GM21515 (cell line): ENCODE results near the gene CCN2.

Source experiments
- ATAC-seq: cut with Tn5 transposase; IDR thresholded peaks from one replicate; pipeline ENCODE4 v1.9.1; 2021; ENCODE audit not compliant: unreplicated experiment

CCN2 gene, protein sequence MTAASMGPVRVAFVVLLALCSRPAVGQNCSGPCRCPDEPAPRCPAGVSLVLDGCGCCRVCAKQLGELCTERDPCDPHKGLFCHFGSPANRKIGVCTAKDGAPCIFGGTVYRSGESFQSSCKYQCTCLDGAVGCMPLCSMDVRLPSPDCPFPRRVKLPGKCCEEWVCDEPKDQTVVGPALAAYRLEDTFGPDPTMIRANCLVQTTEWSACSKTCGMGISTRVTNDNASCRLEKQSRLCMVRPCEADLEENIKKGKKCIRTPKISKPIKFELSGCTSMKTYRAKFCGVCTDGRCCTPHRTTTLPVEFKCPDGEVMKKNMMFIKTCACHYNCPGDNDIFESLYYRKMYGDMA

DNA sequence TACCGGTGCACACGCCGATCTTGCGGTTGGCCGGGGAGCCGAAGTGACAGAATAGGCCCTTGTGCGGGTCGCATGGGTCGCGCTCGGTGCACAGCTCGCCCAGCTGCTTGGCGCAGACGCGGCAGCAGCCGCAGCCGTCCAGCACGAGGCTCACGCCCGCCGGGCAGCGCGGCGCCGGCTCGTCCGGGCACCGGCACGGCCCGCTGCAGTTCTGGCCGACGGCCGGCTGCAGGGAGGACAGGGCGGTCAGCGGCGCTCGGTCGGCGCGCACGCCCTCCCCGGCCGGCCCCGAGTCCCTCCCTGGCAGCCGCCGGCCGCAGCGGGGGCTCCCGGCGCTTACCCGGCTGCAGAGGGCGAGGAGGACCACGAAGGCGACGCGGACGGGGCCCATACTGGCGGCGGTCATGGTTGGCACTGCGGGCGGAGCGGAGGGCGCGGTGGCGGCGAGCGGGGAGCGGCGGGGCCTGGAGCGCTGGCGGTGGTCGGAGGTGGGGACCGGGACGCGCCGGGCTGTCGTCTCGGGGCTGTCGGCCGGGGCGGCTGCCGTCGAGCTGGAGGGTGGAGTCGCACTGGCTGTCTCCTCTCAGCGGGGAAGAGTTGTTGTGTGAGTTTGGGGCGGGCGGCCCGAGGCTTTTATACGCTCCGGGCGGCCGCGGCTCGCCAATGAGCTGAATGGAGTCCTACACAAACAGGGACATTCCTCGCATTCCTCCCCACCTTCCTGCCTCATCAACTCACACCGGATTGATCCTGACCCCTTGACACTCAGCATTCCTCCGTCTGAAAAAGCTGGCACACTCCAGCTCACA, at the start of gene CCN2:
TSS of gene CCN2 (minus strand) at position 606 of the 809 bp plus-strand sequence. CDS start at position 406, 200 bp downstream.
- no peak for ATAC-seq

DNA sequence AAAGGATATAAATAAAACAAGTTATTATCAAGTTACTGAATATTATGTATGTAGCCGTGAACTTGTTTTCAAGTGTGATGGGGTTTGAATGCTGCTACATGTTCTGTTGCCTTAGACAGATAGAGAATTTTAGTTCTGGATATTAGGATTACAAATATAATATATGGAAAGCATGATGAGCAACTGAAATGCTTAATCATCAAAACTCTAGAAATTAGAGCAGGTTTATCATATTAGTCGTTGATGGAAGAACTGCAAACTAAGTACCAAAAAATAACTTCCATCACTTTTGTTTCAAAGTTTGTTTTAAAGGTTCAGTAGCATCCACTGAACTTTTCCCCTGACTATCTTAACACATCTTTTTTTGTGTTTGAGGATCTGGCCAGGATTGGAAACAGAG, 49.1 kb upstream of the CCN2 start:
- no peak for ATAC-seq

DNA sequence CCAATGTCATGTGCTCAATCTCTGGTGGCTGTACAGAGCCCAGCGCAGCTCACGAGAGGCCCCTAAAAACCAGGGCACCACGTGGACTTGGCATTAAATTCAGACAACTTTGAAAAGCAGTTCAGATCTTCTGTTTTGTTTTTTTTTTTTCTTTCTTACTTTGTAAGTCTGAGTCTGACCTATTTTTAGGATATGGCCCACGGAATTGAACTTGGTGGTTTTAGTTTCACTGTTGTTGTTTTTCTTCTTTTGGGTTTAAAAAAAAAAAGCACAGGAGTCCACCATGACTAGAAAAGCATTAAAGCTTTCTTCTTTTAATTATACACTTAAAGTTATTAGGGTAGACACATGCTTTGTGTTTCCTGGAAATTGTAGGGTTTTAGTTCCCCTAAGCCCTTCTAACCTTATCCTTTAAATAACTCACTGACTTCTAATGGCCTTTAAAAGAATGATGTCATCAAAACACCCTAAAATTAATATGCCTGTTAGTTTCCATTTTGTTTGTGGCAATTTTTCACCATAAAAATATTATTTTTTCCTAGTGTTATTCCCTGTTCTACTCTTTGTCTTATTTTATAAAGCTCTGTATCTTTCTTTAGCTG, 48.5 kb upstream of the CCN2 start:
- ATAC-seq, result no peak

DNA sequence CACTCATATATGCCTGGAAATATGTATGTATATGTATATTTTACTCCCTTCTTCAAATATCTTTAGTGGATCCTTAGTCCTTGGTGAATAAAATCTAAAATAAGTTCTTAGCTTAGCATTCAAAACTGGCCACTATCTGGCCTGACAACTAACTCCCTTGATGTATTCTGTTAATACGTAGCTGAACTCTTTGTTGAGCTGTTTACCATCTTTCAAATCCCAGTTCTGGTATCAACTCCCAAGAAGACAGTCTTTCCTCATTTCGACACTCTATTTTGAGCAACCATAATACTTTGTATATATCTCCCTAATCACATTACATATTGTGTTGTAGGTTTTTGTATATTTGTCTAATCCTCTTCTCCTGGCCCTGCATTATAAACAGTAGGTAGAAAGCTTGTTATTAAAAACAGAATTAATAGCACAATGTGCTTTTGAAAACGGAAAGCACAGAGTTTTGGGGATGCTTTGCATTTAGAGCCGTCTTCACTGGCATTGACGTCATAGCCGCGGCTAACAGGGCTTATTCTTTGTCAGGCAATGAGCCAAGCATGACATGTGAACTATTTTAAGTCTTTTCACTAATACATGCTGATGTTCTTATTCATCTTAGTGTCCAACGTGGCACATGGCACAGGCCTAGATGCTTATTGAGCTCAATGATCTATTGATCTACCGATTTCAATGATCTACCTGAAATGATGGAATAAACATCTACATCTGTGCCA, 47.2 kb upstream of the CCN2 start:
- ATAC-seq, result no peak

DNA sequence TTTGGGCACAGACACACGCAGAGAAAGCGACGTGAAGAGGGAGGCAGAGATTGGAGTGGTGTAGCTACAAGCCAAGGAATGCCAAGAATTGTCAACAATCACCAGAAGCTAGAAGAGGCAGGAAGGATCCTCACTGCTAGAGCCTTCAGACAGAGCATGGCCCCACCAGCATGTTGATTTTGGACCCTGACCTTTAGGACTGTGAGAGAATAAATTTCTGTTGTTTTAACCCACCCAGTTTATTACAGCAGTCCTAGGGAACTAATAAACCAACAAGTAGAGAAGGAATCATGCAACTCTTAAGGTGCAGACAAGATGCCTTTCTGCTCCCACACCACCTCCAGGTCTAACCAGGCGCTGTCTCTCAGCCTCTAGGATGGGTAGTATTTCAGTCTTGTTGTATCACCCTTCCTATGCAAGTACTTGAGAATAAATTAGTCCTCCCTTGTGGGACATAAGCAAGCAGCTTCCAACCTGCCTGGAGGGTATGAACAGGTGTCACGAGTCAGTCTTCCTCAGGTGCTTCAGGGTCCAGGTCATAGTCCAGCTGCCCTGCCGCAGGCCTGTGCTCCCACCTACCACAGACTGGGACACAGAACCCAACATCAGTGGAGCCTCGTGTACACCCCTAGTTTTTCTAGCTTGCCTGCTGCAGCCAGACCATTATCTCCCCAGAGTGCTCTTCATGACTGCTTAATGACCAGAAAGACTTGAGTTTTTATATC, 46.4 kb upstream of the CCN2 start:
- no peak for ATAC-seq

DNA sequence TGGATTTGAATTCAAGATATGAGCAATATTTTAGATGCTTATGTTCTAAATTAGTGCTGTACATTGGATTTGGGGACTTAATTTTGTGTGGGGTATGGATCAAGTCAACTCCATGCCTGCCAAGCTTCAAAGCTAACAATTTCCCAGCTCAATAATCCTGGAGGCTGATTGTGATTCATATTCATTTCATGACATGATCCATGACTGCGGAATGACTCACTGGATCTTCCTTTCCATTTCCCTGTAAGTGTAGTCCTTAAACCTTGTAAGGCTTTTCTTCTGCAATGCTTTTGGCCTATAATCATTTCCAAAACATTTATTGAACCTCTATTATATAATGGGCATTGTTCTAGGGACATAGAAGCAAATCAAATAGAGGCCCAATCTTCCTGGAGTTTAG, 44.7 kb upstream of the CCN2 start:
- no peak for ATAC-seq

DNA sequence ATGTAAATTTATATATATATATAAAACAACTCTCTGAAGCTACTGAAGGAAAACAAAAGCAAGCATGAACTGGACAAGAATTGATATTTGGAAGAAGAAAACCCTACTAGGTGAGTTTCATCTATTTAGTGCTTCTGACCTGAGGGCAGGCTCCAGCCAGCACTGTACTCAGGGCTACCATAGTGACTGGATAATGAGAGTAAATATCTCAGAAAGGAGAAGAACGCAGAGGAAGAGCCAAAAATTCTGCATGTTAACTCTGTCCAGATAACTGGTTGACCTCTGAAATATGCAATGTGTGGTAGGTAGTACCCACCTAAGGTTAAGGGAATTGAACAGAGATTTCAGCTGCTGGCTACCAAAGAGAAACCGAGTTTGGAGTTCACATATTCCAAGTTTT, 41.4 kb upstream of the CCN2 start:
- ATAC-seq, result no peak

DNA sequence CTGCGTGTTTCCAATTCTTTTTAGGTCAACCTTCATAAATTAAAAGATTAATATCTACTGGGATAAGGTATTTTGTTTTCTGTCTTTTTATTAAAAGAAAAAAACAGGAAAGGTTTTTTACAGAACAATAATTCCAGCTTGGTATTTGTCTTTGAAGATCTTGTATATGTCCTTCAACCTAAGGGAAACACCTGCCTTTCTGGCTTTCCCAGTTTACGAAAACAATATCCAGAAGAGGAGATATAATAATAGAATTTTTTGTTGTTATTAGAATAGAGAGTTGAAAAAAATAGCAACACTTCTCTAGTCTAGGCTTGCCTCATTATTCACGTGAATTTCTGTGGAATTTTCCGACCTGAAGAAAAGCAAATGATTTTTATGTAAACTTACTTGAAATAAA, 37.9 kb upstream of the CCN2 start:
- ATAC-seq, result no peak

DNA sequence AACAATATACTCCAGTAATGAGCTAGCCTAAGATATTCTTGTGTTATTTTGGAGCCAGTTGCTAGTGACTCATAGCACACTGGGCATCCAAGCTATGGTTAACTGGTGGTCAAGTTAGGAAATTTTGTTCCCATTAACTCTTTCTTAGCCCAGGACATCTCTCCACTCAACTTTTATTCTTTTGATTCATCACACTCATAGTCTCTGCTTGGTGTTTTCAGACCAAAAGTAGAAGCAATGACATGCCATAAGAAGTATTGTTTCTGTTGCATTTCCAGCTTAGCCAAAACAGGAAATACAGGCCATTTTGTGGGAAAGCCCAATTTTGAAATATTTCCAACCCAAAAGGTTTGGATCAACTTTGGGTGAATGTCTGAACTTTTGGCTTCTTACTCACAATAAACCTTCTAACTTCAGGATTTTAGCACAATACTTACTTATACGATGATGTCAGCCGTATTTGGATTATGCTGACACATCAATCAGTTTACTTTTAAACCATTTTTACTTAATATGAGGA, 31.6 kb upstream of the CCN2 start:
- ATAC-seq, result no peak

DNA sequence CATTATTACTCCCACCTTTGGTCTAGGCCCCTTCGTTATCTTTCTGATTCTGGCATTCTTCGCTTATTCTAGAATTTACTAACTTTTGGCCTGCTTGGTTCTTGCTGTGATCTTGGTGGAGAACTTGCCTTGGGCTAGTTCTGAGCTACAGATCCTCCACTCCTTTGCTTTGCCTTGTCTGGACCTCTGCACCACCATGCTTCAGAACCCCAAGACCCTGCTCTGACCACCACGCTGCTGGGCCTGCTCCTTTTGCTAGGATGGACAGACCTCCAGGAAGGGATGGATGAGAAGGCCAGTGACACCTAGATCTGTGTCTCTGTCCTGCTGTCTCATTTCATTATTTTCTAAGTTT, 30.4 kb upstream of the CCN2 start:
- no peak for ATAC-seq

DNA sequence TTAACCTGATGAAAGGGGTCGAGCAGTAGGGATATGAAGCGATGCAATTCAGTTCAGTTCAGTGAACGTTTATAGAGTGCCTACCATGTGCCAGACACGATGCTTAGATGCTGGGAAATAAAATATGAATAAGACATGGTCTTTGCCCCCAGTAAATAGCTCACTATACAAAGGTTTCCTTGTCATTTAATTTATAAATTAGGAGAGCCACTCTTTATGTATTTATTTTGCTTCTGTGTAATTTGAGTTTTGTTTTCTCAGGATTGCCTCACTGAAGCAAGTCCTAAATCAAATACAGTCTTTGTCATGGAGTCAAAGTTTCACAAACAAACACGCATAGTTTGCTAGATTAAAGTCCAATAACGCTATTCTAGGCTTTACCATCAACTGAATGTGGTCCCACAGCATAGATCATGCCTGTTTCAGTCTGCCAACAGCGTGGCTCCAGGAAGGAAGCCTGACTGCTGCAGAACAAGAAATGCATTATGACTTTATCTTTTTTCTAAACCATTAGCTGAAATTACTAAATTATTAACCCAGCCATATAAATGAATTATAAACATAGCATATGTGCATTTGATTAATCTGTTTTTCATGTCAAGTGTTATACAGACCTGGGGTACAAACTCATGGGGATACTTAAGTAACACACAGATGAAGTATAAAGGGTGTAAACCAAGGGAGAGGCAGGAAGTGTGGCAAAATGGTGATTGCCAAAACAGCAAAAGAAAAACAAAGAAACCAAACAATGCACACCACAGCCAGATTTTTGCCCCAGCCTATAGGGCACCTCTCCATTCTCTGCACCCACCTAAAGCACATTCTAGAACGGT, 29.8 kb upstream of the CCN2 start:
- no peak for ATAC-seq

DNA sequence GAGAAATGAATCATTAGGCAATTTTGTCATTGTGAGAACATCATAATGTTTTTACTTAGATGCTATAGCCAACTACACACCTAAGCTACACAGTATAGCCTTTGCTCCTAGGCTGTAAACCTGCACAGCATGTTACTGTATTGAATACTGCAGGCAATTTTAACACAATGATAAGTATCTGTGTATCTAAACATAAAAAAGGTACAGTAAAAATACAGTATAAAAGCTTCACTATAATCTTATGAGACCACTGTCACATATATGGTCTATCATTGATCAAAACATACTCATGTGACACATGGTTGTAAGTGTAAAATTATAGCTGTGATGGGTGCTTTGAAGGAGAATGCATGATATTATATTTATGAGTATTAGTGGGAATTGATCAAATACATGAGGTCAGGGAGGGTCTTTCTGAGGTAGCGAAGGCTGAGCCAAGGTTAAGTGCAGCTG, 29.2 kb upstream of the CCN2 start:
- ATAC-seq, result no peak

DNA sequence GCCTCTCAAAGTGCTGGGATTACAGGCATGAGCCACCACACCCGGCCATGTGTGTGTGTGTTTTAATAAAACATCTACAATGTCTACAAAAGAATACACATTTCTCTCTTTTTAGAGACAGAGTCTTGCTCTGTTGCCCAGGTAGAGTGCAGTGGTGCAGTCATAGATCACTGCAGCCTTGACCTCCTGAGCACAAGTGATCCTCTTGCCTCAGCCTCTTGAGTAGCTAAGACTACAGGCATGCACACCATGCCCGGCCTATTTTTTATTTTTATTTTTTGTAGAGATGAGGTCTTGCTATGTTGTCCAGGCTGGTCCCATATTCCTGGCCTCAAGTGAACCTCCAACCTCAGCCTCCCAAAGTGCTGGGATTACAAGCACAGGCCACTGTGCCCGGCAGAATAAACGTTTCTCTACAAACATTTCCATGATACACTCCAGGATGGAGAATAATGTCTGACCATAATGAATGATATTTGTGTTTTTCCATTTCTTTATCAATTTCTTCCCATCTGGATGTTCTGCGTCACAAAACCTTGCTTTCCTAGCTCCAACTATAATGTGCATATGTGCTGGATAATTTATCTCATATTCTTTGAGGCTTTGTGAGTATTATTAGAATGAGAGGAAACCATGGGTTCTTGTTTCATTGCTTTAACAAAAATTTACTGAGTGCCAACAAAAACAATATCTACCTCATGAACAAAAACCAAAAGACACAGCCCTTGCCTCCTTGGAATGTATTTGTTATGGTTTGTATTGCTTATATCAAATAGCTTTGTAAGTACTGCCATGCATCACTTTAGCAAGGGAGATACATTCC, 28.6 kb upstream of the CCN2 start:
- ATAC-seq, result no peak

DNA sequence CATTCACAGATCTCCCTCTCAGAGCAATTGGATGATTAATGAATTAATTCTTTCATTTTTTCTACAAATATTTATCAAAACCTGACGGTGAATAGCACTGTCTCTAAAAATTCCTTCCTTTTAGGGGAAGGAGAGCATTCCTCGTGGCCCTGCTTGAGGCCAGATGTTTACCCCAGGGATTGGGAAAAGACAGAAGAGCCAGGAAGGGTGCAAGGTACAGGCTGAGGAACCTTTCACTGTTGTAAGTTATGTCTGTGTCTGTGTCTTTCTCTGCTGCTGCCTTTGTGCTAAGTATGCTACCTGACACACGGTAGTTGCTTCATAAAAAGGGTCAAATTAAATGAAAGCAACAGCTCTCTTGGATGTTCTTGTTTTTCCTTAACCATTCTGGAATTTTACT, 27.4 kb upstream of the CCN2 start:
- no peak for ATAC-seq

DNA sequence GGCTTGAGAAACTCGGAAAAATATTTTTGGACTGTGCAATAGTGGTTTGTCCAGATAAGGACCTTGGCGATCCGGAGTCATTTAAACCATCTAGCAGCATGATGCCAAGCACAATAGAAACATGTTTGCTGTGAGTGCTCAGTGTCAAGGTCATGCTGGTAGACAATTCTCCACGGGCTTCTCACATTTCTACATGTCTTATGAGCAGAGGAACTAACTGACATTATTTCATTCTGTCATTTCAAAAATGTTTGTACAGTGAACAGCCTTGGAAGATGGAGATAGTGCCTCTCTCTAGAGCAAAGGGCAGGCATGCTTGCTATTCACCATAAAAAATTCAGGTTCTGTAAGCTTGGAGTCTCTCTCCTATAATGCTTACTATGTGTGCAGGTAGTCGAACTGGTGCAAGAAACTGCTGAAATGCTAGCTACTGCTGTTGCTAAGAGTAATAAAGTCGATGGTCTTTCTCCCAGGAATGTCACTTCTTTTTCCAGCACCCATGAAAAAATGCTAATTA, 25.4 kb upstream of the CCN2 start:
- no peak for ATAC-seq

DNA sequence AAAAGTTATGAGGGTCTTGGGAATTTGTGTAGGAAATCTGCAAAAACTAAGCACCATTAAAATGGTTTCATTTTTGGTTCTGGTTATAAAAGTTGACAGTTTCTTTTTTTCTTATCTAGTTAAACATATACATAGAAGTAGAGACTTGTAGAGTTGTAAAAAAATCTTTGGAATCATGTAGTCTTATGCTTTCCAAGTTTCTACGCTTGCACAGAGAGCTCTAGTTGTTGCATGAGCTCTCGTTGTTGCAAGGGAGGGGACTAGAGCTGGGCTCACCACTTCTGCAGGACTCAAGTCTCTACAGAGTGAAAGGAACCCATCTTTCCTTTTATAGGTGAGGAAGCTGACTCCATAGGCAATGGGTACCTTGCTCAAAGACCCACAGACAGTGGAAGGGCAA, 21.6 kb upstream of the CCN2 start:
- no peak for ATAC-seq

DNA sequence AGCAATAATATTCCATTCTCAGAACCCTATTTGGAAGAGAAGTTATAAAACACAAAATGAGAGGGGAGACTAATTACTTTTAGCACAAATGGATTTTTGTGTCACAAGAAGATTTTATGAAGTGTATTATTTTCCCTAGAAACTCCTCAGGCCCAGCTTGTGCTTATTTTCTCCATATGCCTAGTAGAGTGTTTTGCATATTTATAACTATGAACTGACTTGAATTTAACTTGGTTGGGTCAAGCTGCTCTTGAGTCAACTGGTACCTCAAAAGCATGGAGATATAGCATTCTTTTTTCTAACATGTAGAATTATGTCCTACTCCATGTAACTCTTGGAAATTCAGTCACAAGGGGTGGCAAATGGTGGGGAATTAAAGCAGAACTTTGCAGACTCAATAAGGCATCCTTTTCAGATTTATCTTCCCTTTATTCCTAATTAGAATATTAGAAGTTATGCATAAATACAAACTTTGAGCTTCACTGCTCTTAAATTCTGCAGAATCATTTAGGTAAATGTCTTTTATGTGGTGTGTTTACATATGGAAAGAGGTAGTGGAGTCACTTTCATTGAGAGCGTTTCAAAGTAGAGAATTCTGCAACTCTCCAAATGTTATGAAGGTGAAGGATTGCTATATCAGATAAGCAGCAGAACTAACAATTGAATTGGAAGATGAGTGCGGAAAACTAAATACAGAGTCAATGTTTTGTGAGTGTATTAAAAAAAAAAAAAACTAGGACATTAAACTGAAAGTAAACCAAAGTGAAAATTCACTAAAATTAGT, 19.1 kb upstream of the CCN2 start:
- ATAC-seq, result no peak

DNA sequence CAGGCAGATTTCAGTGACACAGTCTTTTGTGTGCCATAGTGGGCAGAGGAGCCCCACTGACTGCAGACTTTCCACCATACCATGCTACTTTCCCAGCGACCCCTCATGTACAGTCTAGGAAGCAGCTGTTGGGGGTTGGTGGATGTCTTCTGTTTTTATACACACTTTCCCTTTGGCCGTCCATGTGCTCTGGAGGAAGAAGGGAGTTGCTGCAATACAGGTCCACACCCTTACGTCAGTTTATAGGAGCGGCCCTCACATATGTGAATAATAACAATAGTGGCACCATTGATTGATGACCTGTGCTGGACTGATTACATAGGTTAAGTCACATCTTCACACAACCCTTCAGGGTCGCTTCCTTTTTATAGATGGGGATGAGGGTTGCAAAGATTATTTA, 17.5 kb upstream of the CCN2 start:
- no peak for ATAC-seq
